HL-60 (cell line): ENCODE data around the gene ISG15.
"Not testable (repeated sequence)": the region's sequence is repeated elsewhere in the genome, so short reads cannot be mapped to it uniquely, and the experiment has no call there.

Source experiments
- DNase-seq, 2 experiments: peaks; one replicate each; pipeline ENCODE4 v3.0.0-alpha.2; 2010 to 2020; ENCODE audit warnings: low read depth in 1 of 2, low spot score in 1 of 2
- H3K27ac ChIP-seq: fragments of 250-450 bp; sonication (Bioruptor Pico); replicated peaks from 2 replicates; pipeline ENCODE4 v1.5.1; 2020; ENCODE audit warnings: mild to moderate bottlenecking, moderate library complexity
- H3K27me3 ChIP-seq: fragments of 250-450 bp; sonication (Bioruptor Pico); 2 replicates; pipeline ENCODE4 v1.5.1; 2021; ENCODE audit warnings: mild to moderate bottlenecking, moderate library complexity; ENCODE audit not compliant: insufficient read depth, poor library complexity, severe bottlenecking
- H3K4me3 ChIP-seq: replicated peaks from 2 replicates; pipeline ENCODE4 v1.5.1; 2011; ENCODE audit warnings: mild to moderate bottlenecking, control low read depth, low read length; ENCODE audit not compliant: insufficient read depth
- GABPA ChIP-seq: IDR thresholded peaks from 2 replicates; pipeline ENCODE4 v1.6.1; 2012; ENCODE audit warnings: low read depth
- POLR2AphosphoS5 ChIP-seq: IDR thresholded peaks from 2 replicates; pipeline ENCODE4 v1.6.1; 2012; ENCODE audit warnings: low read depth
- SPI1 ChIP-seq: IDR thresholded peaks from 2 replicates; pipeline ENCODE4 v1.6.1; 2012; ENCODE audit warnings: low read depth, mild to moderate bottlenecking, borderline replicate concordance
- TF ChIP-seq, protein P1 (sequence below): IDR thresholded peaks from 2 replicates; pipeline ENCODE4 v1.6.1; 2012; ENCODE audit warnings: low read depth; ENCODE audit not compliant: insufficient replicate concordance
- TF ChIP-seq, protein P2 (sequence below): IDR thresholded peaks from one replicate; pipeline ENCODE4 v1.5.1; 2011; ENCODE audit warnings: low read length, control low read depth, inconsistent platforms; ENCODE audit not compliant: insufficient read depth

The ISG15 gene

DNA sequence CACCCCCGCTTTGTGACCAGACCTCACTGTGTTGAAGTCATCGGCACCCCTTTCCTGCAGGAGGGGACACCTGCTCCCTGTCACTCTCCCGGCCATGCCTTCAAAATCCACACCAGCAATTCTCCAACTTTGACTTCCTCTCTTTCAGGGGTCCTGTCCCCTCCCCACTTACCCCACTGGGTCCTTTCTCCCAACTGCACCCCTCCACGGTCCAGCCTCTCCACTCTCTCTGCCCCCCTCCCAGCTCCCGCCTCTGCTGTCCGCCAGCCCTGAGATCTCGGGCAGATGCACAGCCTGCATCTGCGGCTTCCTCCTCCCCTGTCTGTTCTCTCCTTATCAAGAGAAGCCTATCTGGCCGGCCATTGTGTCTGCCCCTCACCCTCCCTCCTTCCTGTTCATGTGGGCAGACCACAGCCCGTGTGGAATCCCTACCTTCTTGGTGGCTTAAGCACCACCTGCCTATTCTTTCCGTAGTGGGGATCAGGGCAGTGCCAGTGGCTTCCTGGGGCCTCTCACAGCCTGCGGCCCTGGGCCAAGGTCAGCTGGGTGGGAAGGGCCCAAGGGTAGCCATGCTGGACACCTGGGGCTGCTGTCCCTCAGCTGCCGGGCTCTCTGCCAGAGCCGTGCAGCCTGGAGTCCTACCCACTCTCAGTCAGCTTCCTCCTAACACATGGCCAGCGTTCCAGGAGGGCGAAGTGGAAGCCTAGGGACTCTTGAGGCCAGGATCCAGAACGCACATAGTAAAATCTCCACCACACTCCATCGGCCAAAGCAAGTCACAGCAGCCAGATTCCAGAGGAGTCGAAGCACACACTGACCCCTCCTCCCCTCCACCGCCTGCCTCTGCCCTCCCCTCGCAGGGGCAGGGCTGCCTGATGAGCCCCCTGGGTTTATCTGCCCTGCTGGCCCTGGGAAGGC is 8.3 kb upstream of the ISG15 start:
- TF ChIP-seq POLR2AphosphoS5: peak; percentile 52
- TF ChIP-seq, protein P1, sequence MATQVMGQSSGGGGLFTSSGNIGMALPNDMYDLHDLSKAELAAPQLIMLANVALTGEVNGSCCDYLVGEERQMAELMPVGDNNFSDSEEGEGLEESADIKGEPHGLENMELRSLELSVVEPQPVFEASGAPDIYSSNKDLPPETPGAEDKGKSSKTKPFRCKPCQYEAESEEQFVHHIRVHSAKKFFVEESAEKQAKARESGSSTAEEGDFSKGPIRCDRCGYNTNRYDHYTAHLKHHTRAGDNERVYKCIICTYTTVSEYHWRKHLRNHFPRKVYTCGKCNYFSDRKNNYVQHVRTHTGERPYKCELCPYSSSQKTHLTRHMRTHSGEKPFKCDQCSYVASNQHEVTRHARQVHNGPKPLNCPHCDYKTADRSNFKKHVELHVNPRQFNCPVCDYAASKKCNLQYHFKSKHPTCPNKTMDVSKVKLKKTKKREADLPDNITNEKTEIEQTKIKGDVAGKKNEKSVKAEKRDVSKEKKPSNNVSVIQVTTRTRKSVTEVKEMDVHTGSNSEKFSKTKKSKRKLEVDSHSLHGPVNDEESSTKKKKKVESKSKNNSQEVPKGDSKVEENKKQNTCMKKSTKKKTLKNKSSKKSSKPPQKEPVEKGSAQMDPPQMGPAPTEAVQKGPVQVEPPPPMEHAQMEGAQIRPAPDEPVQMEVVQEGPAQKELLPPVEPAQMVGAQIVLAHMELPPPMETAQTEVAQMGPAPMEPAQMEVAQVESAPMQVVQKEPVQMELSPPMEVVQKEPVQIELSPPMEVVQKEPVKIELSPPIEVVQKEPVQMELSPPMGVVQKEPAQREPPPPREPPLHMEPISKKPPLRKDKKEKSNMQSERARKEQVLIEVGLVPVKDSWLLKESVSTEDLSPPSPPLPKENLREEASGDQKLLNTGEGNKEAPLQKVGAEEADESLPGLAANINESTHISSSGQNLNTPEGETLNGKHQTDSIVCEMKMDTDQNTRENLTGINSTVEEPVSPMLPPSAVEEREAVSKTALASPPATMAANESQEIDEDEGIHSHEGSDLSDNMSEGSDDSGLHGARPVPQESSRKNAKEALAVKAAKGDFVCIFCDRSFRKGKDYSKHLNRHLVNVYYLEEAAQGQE: no peak
- peaks cover 33% of the 10 kb centered on the region for H3K27me3 ChIP-seq
- peak in 1 of 2 experiments; percentile 48 for DNase-seq
- no peak overlapping the region for H3K4me3 ChIP-seq
- no peak overlapping the region for H3K27ac ChIP-seq

DNA sequence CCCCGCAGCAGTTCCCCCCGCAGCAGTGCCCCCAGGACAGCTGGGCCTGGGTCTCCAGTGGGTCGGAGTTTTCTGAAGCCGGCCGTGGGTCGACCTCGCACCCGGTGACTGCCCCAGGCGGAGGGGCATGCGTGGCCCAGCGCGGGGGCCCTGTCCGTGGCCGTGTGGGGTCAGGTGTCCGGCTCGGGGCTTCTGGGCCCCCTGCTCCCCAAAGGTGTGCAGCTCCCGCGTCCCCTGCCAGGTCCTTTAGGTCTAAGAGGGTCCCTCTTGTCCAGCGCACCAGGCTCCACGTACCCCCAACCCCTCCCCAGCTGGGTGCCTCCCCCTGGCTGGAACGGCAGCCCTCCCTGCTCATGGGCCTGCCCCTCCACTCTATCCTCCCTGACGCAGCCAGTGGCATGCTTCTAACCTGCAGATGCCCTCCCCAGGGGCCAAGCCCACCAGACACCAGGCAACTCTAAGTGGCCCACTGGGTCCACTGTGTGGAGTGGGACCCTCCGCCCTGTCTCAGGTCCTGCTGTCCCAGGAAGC is 7.5 kb upstream of the ISG15 start:
- DNase-seq: no peak
- TF ChIP-seq GABPA: no peak
- TF ChIP-seq, protein P1: no peak
- TF ChIP-seq SPI1: no peak
- no peak for TF ChIP-seq POLR2AphosphoS5
- TF ChIP-seq, protein P2, sequence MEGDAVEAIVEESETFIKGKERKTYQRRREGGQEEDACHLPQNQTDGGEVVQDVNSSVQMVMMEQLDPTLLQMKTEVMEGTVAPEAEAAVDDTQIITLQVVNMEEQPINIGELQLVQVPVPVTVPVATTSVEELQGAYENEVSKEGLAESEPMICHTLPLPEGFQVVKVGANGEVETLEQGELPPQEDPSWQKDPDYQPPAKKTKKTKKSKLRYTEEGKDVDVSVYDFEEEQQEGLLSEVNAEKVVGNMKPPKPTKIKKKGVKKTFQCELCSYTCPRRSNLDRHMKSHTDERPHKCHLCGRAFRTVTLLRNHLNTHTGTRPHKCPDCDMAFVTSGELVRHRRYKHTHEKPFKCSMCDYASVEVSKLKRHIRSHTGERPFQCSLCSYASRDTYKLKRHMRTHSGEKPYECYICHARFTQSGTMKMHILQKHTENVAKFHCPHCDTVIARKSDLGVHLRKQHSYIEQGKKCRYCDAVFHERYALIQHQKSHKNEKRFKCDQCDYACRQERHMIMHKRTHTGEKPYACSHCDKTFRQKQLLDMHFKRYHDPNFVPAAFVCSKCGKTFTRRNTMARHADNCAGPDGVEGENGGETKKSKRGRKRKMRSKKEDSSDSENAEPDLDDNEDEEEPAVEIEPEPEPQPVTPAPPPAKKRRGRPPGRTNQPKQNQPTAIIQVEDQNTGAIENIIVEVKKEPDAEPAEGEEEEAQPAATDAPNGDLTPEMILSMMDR: no peak
- H3K27me3 ChIP-seq: peaks cover 26% of the 10 kb centered on the region
- H3K4me3 ChIP-seq: no peak overlapping the region
- H3K27ac ChIP-seq: no peak overlapping the region

DNA sequence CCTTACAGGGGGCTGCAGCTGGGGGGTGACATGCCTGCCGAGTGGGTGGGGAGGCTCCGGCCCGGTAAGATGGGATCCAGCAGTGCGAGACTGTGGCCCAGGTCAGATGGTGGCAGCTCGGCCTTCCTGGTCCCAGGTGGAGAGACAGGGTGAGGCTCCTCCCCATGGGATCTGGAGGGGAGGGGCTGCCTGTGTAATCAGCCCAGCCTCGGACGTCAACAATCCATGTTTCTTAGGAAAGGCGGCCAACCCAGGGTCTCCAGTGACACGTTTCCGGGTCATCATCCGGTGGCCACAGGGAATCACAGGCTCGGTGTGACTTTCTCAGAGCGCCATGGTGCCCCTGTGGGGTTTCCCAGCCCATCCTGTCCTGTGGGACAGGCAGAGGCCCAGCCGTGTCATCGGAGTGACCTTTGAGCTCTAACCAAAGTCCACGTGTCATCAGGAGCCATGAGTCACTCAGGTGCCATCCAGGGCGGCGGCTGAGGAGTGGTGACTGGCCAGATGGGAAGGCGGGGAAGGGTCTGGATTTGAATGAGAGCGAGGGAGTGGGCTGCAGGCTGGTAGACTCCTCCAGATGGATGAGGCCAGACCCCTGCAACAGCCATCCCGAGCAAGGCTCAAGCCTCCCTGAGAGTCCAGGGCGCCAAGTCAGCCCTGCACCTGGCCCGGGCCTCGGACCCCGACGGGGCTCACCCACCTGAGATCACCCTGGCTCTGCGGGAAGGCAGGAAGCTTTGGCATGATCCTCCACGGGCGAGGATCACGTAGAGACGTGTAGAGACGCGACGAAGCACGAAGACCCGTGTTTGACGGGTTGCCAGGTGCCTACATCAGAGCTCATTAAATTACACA is 6.8 kb upstream of the ISG15 start:
- no peak for DNase-seq
- TF ChIP-seq, protein P1: no peak
- TF ChIP-seq POLR2AphosphoS5: no peak
- TF ChIP-seq GABPA: no peak
- no peak for TF ChIP-seq SPI1
- TF ChIP-seq, protein P2: no peak
- H3K27me3 ChIP-seq: peaks cover 21% of the 10 kb centered on the region
- no peak overlapping the region for H3K27ac ChIP-seq
- no peak overlapping the region for H3K4me3 ChIP-seq

DNA sequence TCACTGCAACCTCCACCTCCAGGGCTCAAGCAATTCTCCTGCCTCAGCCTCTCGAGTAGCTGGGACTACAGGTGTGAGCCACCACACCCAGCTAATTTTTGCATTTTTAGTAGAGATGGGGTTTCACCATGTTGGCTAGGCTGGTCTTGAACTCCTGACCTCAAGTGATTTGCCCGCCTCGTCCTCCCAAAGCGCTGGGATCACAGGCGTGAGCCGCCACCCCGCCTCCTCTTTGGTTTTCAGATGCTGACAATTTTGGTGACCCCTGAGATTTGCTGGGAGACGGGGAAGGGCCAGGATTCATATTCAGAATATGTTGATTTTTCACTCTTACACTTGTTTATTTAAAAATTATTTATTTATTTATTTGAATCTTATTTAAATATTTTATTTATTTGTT is 3.2 kb upstream of the ISG15 start:
- not testable (repeated sequence) for H3K27me3 ChIP-seq, DNase-seq, H3K27ac ChIP-seq, H3K4me3 ChIP-seq
